Hepatocyte (in vitro differentiated cells): Measurements from ENCODE around the gene KAT2B.

Experiments used
- EZH2 ChIP-seq: fragments of 200-600 bp; sonication (generic); IDR thresholded peaks from 2 replicates; pipeline ENCODE4 v1.6.1; 2016; ENCODE audit warnings: antibody characterized with exemption, mild to moderate bottlenecking, borderline replicate concordance
- TF ChIP-seq, protein P1 (sequence below): fragments of 200-600 bp; sonication (generic); IDR thresholded peaks from 2 replicates; pipeline ENCODE4 v1.5.1; 2016; ENCODE audit warnings: antibody characterized with exemption, mild to moderate bottlenecking; ENCODE audit not compliant: poor library complexity

DNA sequence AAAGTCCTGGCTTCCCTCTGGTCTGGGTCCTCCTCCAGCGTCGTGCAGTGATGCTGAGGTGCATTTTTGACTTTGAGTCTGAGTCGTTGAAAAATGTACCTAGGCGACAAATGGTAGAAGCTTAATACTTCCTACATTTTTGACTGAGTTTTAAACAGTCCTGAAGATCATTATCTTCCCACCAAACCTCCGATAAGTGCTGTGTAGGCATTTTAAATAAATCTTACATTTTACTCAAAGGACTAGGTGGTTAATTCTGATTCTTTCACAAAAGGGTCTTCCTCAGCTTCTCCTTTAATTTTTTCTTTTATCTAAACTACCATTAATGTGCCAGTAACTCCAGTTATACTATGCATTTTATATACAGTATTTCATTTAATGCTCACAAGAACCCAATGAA, 70.6 kb downstream of the KAT2B start:
- TF ChIP-seq, protein P1, sequence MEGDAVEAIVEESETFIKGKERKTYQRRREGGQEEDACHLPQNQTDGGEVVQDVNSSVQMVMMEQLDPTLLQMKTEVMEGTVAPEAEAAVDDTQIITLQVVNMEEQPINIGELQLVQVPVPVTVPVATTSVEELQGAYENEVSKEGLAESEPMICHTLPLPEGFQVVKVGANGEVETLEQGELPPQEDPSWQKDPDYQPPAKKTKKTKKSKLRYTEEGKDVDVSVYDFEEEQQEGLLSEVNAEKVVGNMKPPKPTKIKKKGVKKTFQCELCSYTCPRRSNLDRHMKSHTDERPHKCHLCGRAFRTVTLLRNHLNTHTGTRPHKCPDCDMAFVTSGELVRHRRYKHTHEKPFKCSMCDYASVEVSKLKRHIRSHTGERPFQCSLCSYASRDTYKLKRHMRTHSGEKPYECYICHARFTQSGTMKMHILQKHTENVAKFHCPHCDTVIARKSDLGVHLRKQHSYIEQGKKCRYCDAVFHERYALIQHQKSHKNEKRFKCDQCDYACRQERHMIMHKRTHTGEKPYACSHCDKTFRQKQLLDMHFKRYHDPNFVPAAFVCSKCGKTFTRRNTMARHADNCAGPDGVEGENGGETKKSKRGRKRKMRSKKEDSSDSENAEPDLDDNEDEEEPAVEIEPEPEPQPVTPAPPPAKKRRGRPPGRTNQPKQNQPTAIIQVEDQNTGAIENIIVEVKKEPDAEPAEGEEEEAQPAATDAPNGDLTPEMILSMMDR = no peak
- TF ChIP-seq EZH2 = no peak
